Measurements from ENCODE around the gene PPP1R8.

DNA sequence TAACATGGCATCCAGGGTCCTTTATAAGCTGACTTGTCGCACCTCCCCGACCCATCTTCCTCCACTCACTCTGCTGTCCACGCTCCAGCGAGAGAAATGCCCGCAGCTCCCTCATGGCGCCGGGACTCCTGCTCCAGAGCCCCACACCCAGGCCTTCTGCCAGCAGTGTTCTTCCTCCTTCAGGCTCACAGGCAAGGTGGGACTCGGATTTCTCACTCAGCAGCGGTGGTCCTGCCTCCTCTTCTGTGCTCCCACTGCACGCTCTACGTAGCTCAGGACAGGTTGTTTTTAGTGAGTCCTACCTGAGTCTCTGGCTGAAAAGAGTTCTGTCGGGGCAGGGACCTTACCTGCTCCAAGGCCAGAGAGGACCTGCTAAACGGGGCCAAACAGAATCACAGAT lies 53.0 kb downstream of the PPP1R8 start:
- TF ChIP-seq CTCF (IDR thresholded peaks at IDR 0.05) (no peak), POLR2A (IDR thresholded peaks at IDR 0.05) (no peak)
